Endometrial microvascular endothelial cells (primary cell): ENCODE measurements around the gene SLC22A9. TPM values are rescaled to one million over a fixed set of nuclear protein-coding genes. Genes with fewer than 3 reads are reported as not detected.
"Not testable (repeated sequence)": the region's sequence is repeated elsewhere in the genome, so short reads cannot be mapped to it uniquely, and the experiment has no call there.

ENCODE experiments used
- in situ Hi-C: cut with HindIII; loops from 2 replicates; pipeline ENCODE4 v1.10.0; 2017; ENCODE audit warnings: low sequenced_read_pairs, low pct_unique_long_range_greater_than_20kb; ENCODE audit errors: inconsistent ontology term
- total RNA-seq: library from RNA; depleted of rRNA; stranded (reverse); fragments of >200 nt; gene quantifications from one replicate; pipeline ENCODE4 v1.2.3, GENCODE V29; 2015; ENCODE audit errors: inconsistent ontology term

The SLC22A9 gene
- not detected for total RNA-seq

- in situ Hi-C loops, result no loop called here
Measured at GRCh38 chr11:63369165-63369970, at the start of gene SLC22A9. Gene SLC22A9 (plus strand): TSS chr11:63369785. CDS start chr11:63370057, 272 bp downstream.

- in situ Hi-C loops, result no loop called here
Measured at GRCh38 chr11:63321723-63322122, 47.9 kb upstream of the SLC22A9 start.

- in situ Hi-C loops, result not testable (repeated sequence)
Measured at GRCh38 chr11:63335089-63335488, 34.5 kb upstream of the SLC22A9 start.

GRCh38 chr11:63337070-63337469, 32.5 kb upstream of the SLC22A9 start:
- in situ Hi-C loops, result no loop called here

GRCh38 chr11:63343130-63343529, 26.5 kb upstream of the SLC22A9 start:
- in situ Hi-C loops, result no loop called here

GRCh38 chr11:63352144-63352543, 17.4 kb upstream of the SLC22A9 start:
- in situ Hi-C loops, result no loop called here

- in situ Hi-C loops, result no loop called here
Measured at GRCh38 chr11:63362196-63362793, 7.3 kb upstream of the SLC22A9 start.

- in situ Hi-C loops, result no loop called here
Measured at GRCh38 chr11:63369971-63370588, 495 bp downstream of the SLC22A9 start.

- in situ Hi-C loops, result no loop called here
Measured at GRCh38 chr11:63371396-63371795, 1.8 kb downstream of the SLC22A9 start.

GRCh38 chr11:63375434-63375833, 5.8 kb downstream of the SLC22A9 start:
- in situ Hi-C loops, result no loop called here

- in situ Hi-C loops, result no loop called here
Measured at GRCh38 chr11:63380130-63380529, 10.5 kb downstream of the SLC22A9 start.

GRCh38 chr11:63395697-63396096, 26.1 kb downstream of the SLC22A9 start:
- in situ Hi-C loops, result no loop called here

GRCh38 chr11:63404161-63404935, 34.8 kb downstream of the SLC22A9 start:
- in situ Hi-C loops, result no loop called here

- in situ Hi-C loops, result no loop called here
Measured at GRCh38 chr11:63405114-63405513, 35.5 kb downstream of the SLC22A9 start.

GRCh38 chr11:63406458-63406857, 36.9 kb downstream of the SLC22A9 start:
- in situ Hi-C loops, result no loop called here

- in situ Hi-C loops, result no loop called here
Measured at GRCh38 chr11:63417174-63417852, 47.7 kb downstream of the SLC22A9 start.

GRCh38 chr11:63427971-63428508, 58.5 kb downstream of the SLC22A9 start:
- in situ Hi-C loops, result no loop called here

- in situ Hi-C loops, result not testable (repeated sequence)
Measured at GRCh38 chr11:63430731-63431130, 61.1 kb downstream of the SLC22A9 start.
